SK-N-SH treated with all-trans-retinoic acid at 6 μM for 48 hours (cell line): ENCODE data around the gene CRYM.
A peak's percentile ranks its signal among the peaks of the same experiment; 100 is the strongest.

Experiments
- ATAC-seq: fragments of 200-7000 bp; cut with Tn5 transposase; 3 replicates; pipeline ENCODE4 v1.9.1; 2020; ENCODE audit warnings: mild to moderate bottlenecking, moderate library complexity
- ARNTL ChIP-seq: fragments of 450-650 bp; formaldehyde crosslinking; IDR thresholded peaks from 2 replicates; pipeline ENCODE4 v1.5.0; 2020; ENCODE audit warnings: low read depth, mild to moderate bottlenecking, moderate library complexity, borderline replicate concordance
- BACH2 ChIP-seq: fragments of 250-450 bp; sonication (Bioruptor Pico); IDR thresholded peaks from 2 replicates; pipeline ENCODE4 v1.9.0; 2021; ENCODE audit warnings: mild to moderate bottlenecking, borderline replicate concordance
- CSDC2 ChIP-seq: fragments of 250-450 bp; sonication (Bioruptor Pico); IDR thresholded peaks from 2 replicates; pipeline ENCODE4 v1.5.0; 2020; ENCODE audit warnings: mild to moderate bottlenecking, moderate library complexity
- ESRRG ChIP-seq: fragments of 250-450 bp; sonication (Bioruptor Pico); IDR thresholded peaks from 2 replicates; pipeline ENCODE4 v1.6.1; 2021; ENCODE audit warnings: mild to moderate bottlenecking
- GLIS3 ChIP-seq: fragments of 250-450 bp; sonication (Bioruptor Pico); IDR thresholded peaks from 2 replicates; pipeline ENCODE4 v1.5.0; 2020; ENCODE audit warnings: mild to moderate bottlenecking, moderate library complexity
- ISL1 ChIP-seq: fragments of 250-450 bp; sonication (Bioruptor Pico); IDR thresholded peaks from 2 replicates; pipeline ENCODE4 v2.1.2; 2022; ENCODE audit warnings: mild to moderate bottlenecking, moderate library complexity
- OSR1 ChIP-seq: fragments of 250-450 bp; sonication (Bioruptor Pico); IDR thresholded peaks from 2 replicates; pipeline ENCODE4 v1.8.0; 2022; ENCODE audit warnings: moderate library complexity, mild to moderate bottlenecking, inconsistent platforms
- PATZ1 ChIP-seq: fragments of 250-450 bp; sonication (Bioruptor Pico); IDR thresholded peaks from 2 replicates; pipeline ENCODE4 v1.8.0; 2020; ENCODE audit warnings: mild to moderate bottlenecking, moderate library complexity, borderline replicate concordance
- RARB ChIP-seq: fragments of 250-450 bp; sonication (Bioruptor Pico); IDR thresholded peaks from 2 replicates; pipeline ENCODE4 v1.8.0; 2021; ENCODE audit warnings: mild to moderate bottlenecking, moderate library complexity
- TCF4 ChIP-seq: fragments of 250-450 bp; sonication (Bioruptor Pico); IDR thresholded peaks from 2 replicates; pipeline ENCODE4 v1.8.0; 2021; ENCODE audit warnings: mild to moderate bottlenecking, moderate library complexity, borderline replicate concordance
- TOX ChIP-seq: fragments of 250-450 bp; sonication (Bioruptor Pico); IDR thresholded peaks from 2 replicates; pipeline ENCODE4 v1.8.0; 2021; ENCODE audit warnings: mild to moderate bottlenecking, moderate library complexity, borderline replicate concordance
- TSHZ2 ChIP-seq: fragments of 250-450 bp; sonication (Bioruptor Pico); IDR thresholded peaks from 2 replicates; pipeline ENCODE4 v1.5.0; 2020; ENCODE audit warnings: mild to moderate bottlenecking, moderate library complexity
- ZFP3 ChIP-seq: fragments of 250-450 bp; sonication (Bioruptor Pico); IDR thresholded peaks from 2 replicates; pipeline ENCODE4 v1.5.0; 2020; ENCODE audit warnings: mild to moderate bottlenecking, moderate library complexity
- ZFP30 ChIP-seq: fragments of 450-650 bp; formaldehyde crosslinking; IDR thresholded peaks from 2 replicates; pipeline ENCODE4 v1.5.0; 2022; ENCODE audit warnings: mild to moderate bottlenecking, moderate library complexity
- ZNF565 ChIP-seq: fragments of 450-650 bp; formaldehyde crosslinking; conservative IDR thresholded peaks from 2 replicates; pipeline ENCODE4 v1.5.0; 2020; ENCODE audit warnings: low read depth, mild to moderate bottlenecking, moderate library complexity
- ZNF70 ChIP-seq: fragments of 450-650 bp; formaldehyde crosslinking; IDR thresholded peaks from 2 replicates; pipeline ENCODE4 v1.5.0; 2020; ENCODE audit warnings: mild to moderate bottlenecking, moderate library complexity
- ZNF8 ChIP-seq: fragments of 450-650 bp; formaldehyde crosslinking; IDR thresholded peaks from 2 replicates; pipeline ENCODE4 v1.5.0; 2020; ENCODE audit warnings: mild to moderate bottlenecking, moderate library complexity
- TF ChIP-seq, protein P1 (sequence below): fragments of 250-450 bp; sonication (Bioruptor Pico); IDR thresholded peaks from 2 replicates; pipeline ENCODE4 v1.5.1; 2020; ENCODE audit warnings: low read depth, mild to moderate bottlenecking, moderate library complexity
- TF ChIP-seq, protein P2 (sequence below): fragments of 250-450 bp; sonication (Bioruptor Pico); IDR thresholded peaks from 2 replicates; pipeline ENCODE4 v1.8.0; 2021; ENCODE audit warnings: low read depth, mild to moderate bottlenecking, moderate library complexity, borderline replicate concordance
- TF ChIP-seq, protein P3 (sequence below): fragments of 250-450 bp; sonication (Bioruptor Pico); IDR thresholded peaks from 2 replicates; pipeline ENCODE4 v1.5.1; 2021; ENCODE audit warnings: mild to moderate bottlenecking, moderate library complexity

The CRYM gene

DNA sequence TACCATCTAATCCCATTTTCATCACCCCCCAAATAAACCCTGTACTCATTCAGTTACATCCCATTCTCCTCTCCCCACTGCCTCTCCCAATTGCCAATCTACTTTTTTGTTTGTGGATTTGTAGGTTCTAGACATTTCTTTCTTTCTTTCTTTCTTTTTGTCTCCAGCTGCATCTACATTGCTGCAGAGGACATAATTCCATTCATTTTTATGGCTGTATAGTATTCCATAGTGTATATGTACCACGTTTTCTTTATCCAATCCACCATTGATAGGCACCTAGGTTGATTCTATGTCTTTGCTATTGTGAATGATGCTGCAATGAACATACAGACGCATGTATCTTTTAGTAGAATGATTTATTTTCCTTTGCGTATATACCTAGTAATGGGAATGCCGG lies 6.3 kb upstream of the CRYM start (continued):
- TF ChIP-seq ZNF565 (CRISPR knock-in tag) (no peak), ISL1 (CRISPR knock-in tag) (no peak), ESRRG (no peak), CSDC2 (CRISPR knock-in tag) (no peak), ZFP30 (no peak)

DNA sequence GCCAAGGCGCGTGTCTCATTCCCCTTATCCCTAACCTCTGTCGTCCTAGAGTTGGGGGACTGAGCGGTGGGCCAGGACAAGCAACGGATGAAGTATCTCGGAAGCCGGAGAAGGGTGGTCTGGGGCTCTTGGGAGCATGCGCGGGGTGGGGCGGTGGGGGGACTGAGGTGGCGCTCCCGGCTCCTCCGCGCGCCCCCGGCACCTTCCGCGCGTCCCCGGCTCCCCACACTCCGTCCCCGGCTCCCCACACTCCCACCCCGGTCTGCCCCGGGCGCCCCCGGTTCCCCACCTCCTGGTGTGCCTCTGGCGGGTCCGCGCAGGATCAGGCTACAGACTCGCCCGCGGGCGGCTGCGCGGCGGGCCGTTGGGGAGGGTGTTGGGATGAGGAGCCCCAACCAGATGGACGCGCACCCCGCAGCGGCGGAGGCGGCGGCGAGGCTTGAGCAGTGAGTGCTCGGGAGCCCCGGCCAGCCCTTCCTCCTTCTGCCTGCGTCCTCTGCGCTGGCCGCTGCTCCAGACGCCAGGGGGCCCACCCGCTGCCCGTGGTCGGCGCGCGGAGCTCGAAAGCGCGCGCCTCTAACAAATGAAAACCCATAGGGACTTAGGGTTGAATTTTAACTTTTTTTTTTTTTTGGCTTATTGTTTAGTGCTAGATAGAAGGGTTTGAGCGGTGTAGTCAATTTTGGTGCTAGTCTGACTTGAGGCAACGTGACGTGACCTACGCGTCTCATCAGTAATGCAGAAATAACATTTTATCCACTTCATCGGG lies 5.6 kb upstream of the CRYM start:
- TF ChIP-seq ISL1 (CRISPR knock-in tag) (no peak), RARB (CRISPR knock-in tag) (no peak), ZNF565 (CRISPR knock-in tag) (no peak), TOX (CRISPR knock-in tag) (no peak), ZNF70 (CRISPR knock-in tag) (no peak), ZFP3 (CRISPR knock-in tag) (no peak), TSHZ2 (peak; percentile 29; the same call in 1 of the 2 replicates)
- TF ChIP-seq, protein P1, sequence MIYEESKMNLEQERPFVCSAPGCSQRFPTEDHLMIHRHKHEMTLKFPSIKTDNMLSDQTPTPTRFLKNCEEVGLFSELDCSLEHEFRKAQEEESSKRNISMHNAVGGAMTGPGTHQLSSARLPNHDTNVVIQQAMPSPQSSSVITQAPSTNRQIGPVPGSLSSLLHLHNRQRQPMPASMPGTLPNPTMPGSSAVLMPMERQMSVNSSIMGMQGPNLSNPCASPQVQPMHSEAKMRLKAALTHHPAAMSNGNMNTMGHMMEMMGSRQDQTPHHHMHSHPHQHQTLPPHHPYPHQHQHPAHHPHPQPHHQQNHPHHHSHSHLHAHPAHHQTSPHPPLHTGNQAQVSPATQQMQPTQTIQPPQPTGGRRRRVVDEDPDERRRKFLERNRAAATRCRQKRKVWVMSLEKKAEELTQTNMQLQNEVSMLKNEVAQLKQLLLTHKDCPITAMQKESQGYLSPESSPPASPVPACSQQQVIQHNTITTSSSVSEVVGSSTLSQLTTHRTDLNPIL (CRISPR knock-in tag): no peak
- ATAC-seq: peak; percentile 97

- no peak for ATAC-seq
- TF ChIP-seq ZFP30 (no peak), ZNF8 (CRISPR knock-in tag) (no peak), ISL1 (CRISPR knock-in tag) (no peak), TCF4 (CRISPR knock-in tag) (no peak), ZNF70 (CRISPR knock-in tag) (no peak), GLIS3 (CRISPR knock-in tag) (no peak), OSR1 (no peak), ESRRG (no peak), PATZ1 (CRISPR knock-in tag) (no peak), BACH2 (CRISPR knock-in tag) (no peak), ZNF565 (CRISPR knock-in tag) (no peak), ARNTL (CRISPR knock-in tag) (no peak), TSHZ2 (no peak), CSDC2 (CRISPR knock-in tag) (no peak)
- TF ChIP-seq, protein P2, sequence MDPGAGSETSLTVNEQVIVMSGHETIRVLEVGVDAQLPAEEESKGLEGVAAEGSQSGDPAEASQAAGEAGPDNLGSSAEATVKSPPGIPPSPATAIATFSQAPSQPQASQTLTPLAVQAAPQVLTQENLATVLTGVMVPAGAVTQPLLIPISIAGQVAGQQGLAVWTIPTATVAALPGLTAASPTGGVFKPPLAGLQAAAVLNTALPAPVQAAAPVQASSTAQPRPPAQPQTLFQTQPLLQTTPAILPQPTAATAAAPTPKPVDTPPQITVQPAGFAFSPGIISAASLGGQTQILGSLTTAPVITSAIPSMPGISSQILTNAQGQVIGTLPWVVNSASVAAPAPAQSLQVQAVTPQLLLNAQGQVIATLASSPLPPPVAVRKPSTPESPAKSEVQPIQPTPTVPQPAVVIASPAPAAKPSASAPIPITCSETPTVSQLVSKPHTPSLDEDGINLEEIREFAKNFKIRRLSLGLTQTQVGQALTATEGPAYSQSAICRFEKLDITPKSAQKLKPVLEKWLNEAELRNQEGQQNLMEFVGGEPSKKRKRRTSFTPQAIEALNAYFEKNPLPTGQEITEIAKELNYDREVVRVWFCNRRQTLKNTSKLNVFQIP (CRISPR knock-in tag): no peak
- TF ChIP-seq, protein P3, sequence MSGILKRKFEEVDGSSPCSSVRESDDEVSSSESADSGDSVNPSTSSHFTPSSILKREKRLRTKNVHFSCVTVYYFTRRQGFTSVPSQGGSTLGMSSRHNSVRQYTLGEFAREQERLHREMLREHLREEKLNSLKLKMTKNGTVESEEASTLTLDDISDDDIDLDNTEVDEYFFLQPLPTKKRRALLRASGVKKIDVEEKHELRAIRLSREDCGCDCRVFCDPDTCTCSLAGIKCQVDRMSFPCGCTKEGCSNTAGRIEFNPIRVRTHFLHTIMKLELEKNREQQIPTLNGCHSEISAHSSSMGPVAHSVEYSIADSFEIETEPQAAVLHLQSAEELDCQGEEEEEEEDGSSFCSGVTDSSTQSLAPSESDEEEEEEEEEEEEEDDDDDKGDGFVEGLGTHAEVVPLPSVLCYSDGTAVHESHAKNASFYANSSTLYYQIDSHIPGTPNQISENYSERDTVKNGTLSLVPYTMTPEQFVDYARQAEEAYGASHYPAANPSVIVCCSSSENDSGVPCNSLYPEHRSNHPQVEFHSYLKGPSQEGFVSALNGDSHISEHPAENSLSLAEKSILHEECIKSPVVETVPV: no peak
- TF ChIP-seq, protein P1 (CRISPR knock-in tag): no peak
- TF ChIP-seq, all 23 proteins: peak for 0
These were observed 3.8 kb upstream of the CRYM start for GRCh38 chr16:21281698-21282389.
